ENCODE data around the gene CHRNB2. TPM values are rescaled to one million over a fixed set of nuclear protein-coding genes. Genes with fewer than 3 reads are reported as not detected.

The CHRNB2 gene
- total and polyA plus RNA-seq, 2 experiments from 2014 or later: 0.70 TPM; not detected in 1

DNA sequence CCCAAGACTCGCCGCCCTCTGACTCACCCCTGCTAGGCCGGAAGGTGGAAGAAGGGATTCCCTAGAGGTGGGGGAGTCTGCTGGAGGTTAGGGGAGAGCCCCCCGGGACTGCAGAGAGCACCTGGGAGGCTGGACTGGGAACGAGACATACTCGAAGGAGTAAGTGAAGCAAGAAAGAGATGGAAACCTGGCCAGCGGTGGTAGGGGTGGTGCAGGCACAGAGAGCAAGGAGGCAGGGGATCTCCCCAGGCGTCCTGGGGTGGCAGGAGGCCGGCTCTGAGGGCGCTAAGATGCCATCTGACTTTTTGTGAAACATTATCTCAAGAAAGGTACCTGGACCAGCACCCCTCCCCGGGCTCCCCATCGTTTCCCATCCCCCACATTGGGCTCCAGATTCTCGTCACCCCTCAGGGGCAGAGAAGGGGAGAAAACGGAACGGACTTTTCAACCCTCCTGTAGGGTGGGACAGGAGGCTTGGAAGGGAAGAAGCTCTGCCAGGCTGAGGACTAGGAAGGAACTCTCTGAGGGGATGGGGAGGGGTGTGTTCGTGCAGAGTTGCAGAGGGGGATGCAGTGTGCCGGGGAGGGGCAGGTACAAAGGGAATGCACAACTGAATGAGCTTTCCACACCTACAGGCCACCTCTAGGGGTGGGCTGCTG is 708 bp downstream of the CHRNB2 start:
- H3K4me1 ChIP-seq (ENCODE audit: insufficient read depth): no peaks in the 10 kb centered on the region
- DNase-seq (ENCODE audit: low spot score): no peak
- no peaks in the 10 kb centered on the region for H4K20me1 ChIP-seq (ENCODE audit: insufficient read depth, poor library complexity, severe bottlenecking)
- no peaks in the 10 kb centered on the region for H3K9me3 ChIP-seq (ENCODE audit: low read depth)
- no peaks in the 10 kb centered on the region for H3K36me3 ChIP-seq (replicated peaks; ENCODE audit: insufficient read depth, low read depth)
- peaks cover 26% of the 10 kb centered on the region for H3K27me3 ChIP-seq
- TF ChIP-seq EZH2 (IDR thresholded peaks at IDR 0.05; ENCODE audit: borderline replicate concordance): no peak
- TF ChIP-seq CTCF (IDR thresholded peaks at IDR 0.05; ENCODE audit: poor library complexity): no peak
- no peak for TF ChIP-seq EZH2phosphoT487 (IDR thresholded peaks at IDR 0.05; ENCODE audit: low read depth, severe bottlenecking, unreplicated experiment)
- WGBS (ENCODE audit: low lambda C conversion rate, missing lambda C conversion rate): 57% methylated on average over 17 of the region's 17 CpGs
- H3K9me2 ChIP-seq (replicated peaks; ENCODE audit: insufficient read depth): no peaks in the 10 kb centered on the region
- H3K4me3 ChIP-seq: no peak overlapping the region
- no peak overlapping the region for H2AFZ ChIP-seq
- no peak overlapping the region for H3K27ac ChIP-seq
- H3K79me2 ChIP-seq: no peaks in the 10 kb centered on the region
- H3K4me2 ChIP-seq: peak overlapping the region; percentile 89

GRCh38 chr1:154571244-154571963 is 3.8 kb downstream of the CHRNB2 start:
- TF ChIP-seq CTCF (IDR thresholded peaks at IDR 0.05; ENCODE audit: poor library complexity) (no peak), EZH2 (IDR thresholded peaks at IDR 0.05; ENCODE audit: borderline replicate concordance) (no peak), EZH2phosphoT487 (IDR thresholded peaks at IDR 0.05; ENCODE audit: low read depth, severe bottlenecking, unreplicated experiment) (no peak)
- Histone ChIP-seq H3K4me2 (no peak overlapping the region), H3K4me1 (ENCODE audit: insufficient read depth) (no peaks in the 10 kb centered on the region), H2AFZ (no peak overlapping the region), H3K79me2 (no peaks in the 10 kb centered on the region), H3K27ac (no peak overlapping the region), H4K20me1 (ENCODE audit: insufficient read depth, poor library complexity, severe bottlenecking) (no peaks in the 10 kb centered on the region), H3K9me3 (ENCODE audit: low read depth) (no peaks in the 10 kb centered on the region), H3K4me3 (no peak overlapping the region), H3K36me3 (replicated peaks; ENCODE audit: insufficient read depth, low read depth) (no peaks in the 10 kb centered on the region), H3K27me3 (peaks cover 16% of the 10 kb centered on the region), H3K9me2 (replicated peaks; ENCODE audit: insufficient read depth) (no peaks in the 10 kb centered on the region)
- DNase-seq (ENCODE audit: low spot score): no peak
- WGBS (ENCODE audit: low lambda C conversion rate, missing lambda C conversion rate): 97% methylated on average over 59 of the region's 59 CpGs

GRCh38 chr1:154571964-154572288 is 4.3 kb downstream of the CHRNB2 start:
- Histone ChIP-seq H3K79me2 (no peaks in the 10 kb centered on the region), H3K4me3 (no peak overlapping the region), H3K27ac (no peak overlapping the region), H3K4me2 (no peak overlapping the region), H3K4me1 (ENCODE audit: insufficient read depth) (no peaks in the 10 kb centered on the region), H3K9me3 (ENCODE audit: low read depth) (no peaks in the 10 kb centered on the region), H2AFZ (no peak overlapping the region), H4K20me1 (ENCODE audit: insufficient read depth, poor library complexity, severe bottlenecking) (no peaks in the 10 kb centered on the region), H3K36me3 (replicated peaks; ENCODE audit: insufficient read depth, low read depth) (no peaks in the 10 kb centered on the region), H3K27me3 (peaks cover 12% of the 10 kb centered on the region), H3K9me2 (replicated peaks; ENCODE audit: insufficient read depth) (no peaks in the 10 kb centered on the region)
- no peak for DNase-seq (ENCODE audit: low spot score)
- TF ChIP-seq EZH2 (IDR thresholded peaks at IDR 0.05; ENCODE audit: borderline replicate concordance) (no peak), EZH2phosphoT487 (IDR thresholded peaks at IDR 0.05; ENCODE audit: low read depth, severe bottlenecking, unreplicated experiment) (no peak), CTCF (IDR thresholded peaks at IDR 0.05; ENCODE audit: poor library complexity) (no peak)
- 96% methylated on average over 29 of the region's 29 CpGs for WGBS (ENCODE audit: low lambda C conversion rate, missing lambda C conversion rate)
